Mesothelial cell of epicardium (in vitro differentiated cells): ENCODE results near the gene CLCN6. TPM values are rescaled to one million over a fixed set of nuclear protein-coding genes. Genes with fewer than 3 reads are reported as not detected.

Source experiments
- DNase-seq, 2 experiments: peaks; one replicate each; pipeline ENCODE4 v3.0.0; 2021; ENCODE audit warnings: low spot score in 2 of 2; ENCODE audit not compliant: unreplicated experiment in 2 of 2
- H3K27ac Mint-ChIP-seq: 2 replicates; pipeline ENCODE4 v1.8.0; 2021; ENCODE audit warnings: mixed read lengths
- H3K27me3 Mint-ChIP-seq: 2 replicates; pipeline ENCODE4 v1.8.0; 2021; ENCODE audit warnings: low read depth, mixed read lengths
- H3K36me3 Mint-ChIP-seq: 2 replicates; pipeline ENCODE4 v1.8.0; 2021; ENCODE audit warnings: mixed read lengths
- H3K4me1 Mint-ChIP-seq: 2 replicates; pipeline ENCODE4 v1.8.0; 2021; ENCODE audit warnings: mixed read lengths
- H3K4me3 Mint-ChIP-seq: 2 replicates; pipeline ENCODE4 v1.8.0; 2021; ENCODE audit warnings: mild to moderate bottlenecking, moderate library complexity, mixed read lengths
- H3K9me3 Mint-ChIP-seq: 2 replicates; pipeline ENCODE4 v1.8.0; 2021; ENCODE audit warnings: mixed read lengths
- total RNA-seq: library from RNA; stranded (reverse); gene quantifications from 3 replicates; pipeline ENCODE4 v1.2.1, GENCODE V29; 2021
- TF ChIP-seq, protein P1 (sequence below): fragments of 200-600 bp; sonication (generic); IDR thresholded peaks from one replicate; pipeline ENCODE4 v1.5.0; 2021; ENCODE audit warnings: antibody characterized with exemption; ENCODE audit not compliant: unreplicated experiment

The CLCN6 gene
- 28.1 to 30.3 TPM (median 29.1 TPM) in 3 replicates for total RNA-seq

- Mint-ChIP-seq H3K4me3 (peak within 1 kb of the TSS; percentile 98), H3K27me3 (no peaks in the 10 kb centered on the region), H3K27ac (peak within 1 kb of the TSS; percentile 98), H3K9me3 (no peaks in the 10 kb centered on the region), H3K36me3 (peaks cover 5% of the 10 kb centered on the region), H3K4me1 (peaks cover 57% of the 10 kb centered on the region)
- TF ChIP-seq, protein P1, sequence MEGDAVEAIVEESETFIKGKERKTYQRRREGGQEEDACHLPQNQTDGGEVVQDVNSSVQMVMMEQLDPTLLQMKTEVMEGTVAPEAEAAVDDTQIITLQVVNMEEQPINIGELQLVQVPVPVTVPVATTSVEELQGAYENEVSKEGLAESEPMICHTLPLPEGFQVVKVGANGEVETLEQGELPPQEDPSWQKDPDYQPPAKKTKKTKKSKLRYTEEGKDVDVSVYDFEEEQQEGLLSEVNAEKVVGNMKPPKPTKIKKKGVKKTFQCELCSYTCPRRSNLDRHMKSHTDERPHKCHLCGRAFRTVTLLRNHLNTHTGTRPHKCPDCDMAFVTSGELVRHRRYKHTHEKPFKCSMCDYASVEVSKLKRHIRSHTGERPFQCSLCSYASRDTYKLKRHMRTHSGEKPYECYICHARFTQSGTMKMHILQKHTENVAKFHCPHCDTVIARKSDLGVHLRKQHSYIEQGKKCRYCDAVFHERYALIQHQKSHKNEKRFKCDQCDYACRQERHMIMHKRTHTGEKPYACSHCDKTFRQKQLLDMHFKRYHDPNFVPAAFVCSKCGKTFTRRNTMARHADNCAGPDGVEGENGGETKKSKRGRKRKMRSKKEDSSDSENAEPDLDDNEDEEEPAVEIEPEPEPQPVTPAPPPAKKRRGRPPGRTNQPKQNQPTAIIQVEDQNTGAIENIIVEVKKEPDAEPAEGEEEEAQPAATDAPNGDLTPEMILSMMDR = no peak
- peak; percentile 99 for DNase-seq
These were observed at the start of gene CLCN6, which contains the start of gene MTHFR for GRCh38 chr1:11805422-11806306. Gene CLCN6 (plus strand): TSS chr1:11806191. CDS start chr1:11806263, 72 bp downstream. Gene MTHFR (minus strand): TSS chr1:11805964. CDS start chr1:11803116, 2,848 bp downstream.

DNA sequence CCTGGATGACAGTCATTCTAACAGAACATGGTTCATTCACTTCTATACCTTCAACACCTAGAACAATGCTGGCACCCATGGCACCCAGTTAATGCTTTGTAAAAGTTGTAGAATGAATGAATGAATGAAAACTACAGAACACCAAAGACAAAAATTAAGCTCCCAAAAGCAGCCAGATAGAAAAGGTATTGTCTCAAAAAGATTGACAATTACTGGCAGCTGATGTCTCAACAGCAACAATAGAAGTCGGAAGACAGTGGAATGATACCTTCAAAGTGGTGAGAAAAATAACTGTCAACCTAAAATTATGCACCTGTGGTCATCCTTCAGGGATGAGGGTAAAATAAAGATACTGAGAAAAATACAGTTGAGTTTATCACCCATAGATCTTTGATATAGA lies 48.9 kb upstream of the CLCN6 start:
- DNase-seq = no peak
- Mint-ChIP-seq H3K4me1 (peaks cover 6% of the 10 kb centered on the region), H3K27ac (no peak overlapping the region), H3K9me3 (peaks cover 13% of the 10 kb centered on the region), H3K36me3 (peaks cover 4% of the 10 kb centered on the region), H3K27me3 (peaks cover 24% of the 10 kb centered on the region), H3K4me3 (no peak overlapping the region)
- TF ChIP-seq, protein P1 = no peak

- TF ChIP-seq, protein P1 = no peak
- no peak for DNase-seq
- peaks cover 2% of the 10 kb centered on the region for H3K4me1 Mint-ChIP-seq
- no peak overlapping the region for H3K4me3 Mint-ChIP-seq
- peaks cover 36% of the 10 kb centered on the region for H3K27me3 Mint-ChIP-seq
- peaks cover 13% of the 10 kb centered on the region for H3K9me3 Mint-ChIP-seq
- no peak overlapping the region for H3K27ac Mint-ChIP-seq
- H3K36me3 Mint-ChIP-seq = peaks cover 4% of the 10 kb centered on the region
These were observed 46.2 kb upstream of the CLCN6 start for GRCh38 chr1:11759791-11760190.

GRCh38 chr1:11761285-11761684 lies 44.7 kb upstream of the CLCN6 start:
- H3K9me3 Mint-ChIP-seq = peaks cover 8% of the 10 kb centered on the region
- DNase-seq = no peak
- peaks cover 4% of the 10 kb centered on the region for H3K36me3 Mint-ChIP-seq
- TF ChIP-seq, protein P1 = no peak
- no peak overlapping the region for H3K4me3 Mint-ChIP-seq
- no peak overlapping the region for H3K27ac Mint-ChIP-seq
- H3K27me3 Mint-ChIP-seq = peaks cover 36% of the 10 kb centered on the region
- peaks cover 2% of the 10 kb centered on the region for H3K4me1 Mint-ChIP-seq

- Mint-ChIP-seq H3K4me1 (peaks cover 2% of the 10 kb centered on the region), H3K27ac (no peak within 1 kb of the TSS), H3K36me3 (peaks cover under 1% of the 10 kb centered on the region), H3K4me3 (no peak within 1 kb of the TSS), H3K9me3 (peaks cover 3% of the 10 kb centered on the region), H3K27me3 (peaks cover 36% of the 10 kb centered on the region)
- no peak for DNase-seq
- TF ChIP-seq, protein P1 = no peak
These were observed 44.0 kb upstream of the CLCN6 start, which contains the start of gene C1orf167 for GRCh38 chr1:11761988-11762406. Gene C1orf167 (plus strand): TSS chr1:11762193. CDS start chr1:11764401, 2,208 bp downstream.
